A673 (cell line): ENCODE data around the gene SPDEF. TPM values are rescaled to one million over a fixed set of nuclear protein-coding genes. Genes with fewer than 3 reads are reported as not detected.

Source experiments
- Bru-seq: library from RNA; stranded (reverse); fragments of 400-500 nt; gene quantifications from one replicate; lab custom pipeline; 2021; lab: Mats Ljungman, UMichigan
- BruChase-seq, 2 experiments: library from RNA; stranded (reverse); fragments of 400-500 nt; gene quantifications; one replicate each; lab custom pipeline; 2021; lab: Mats Ljungman, UMichigan
- BruUV-seq: library from RNA; stranded (reverse); fragments of 400-500 nt; replicated peaks from 2 replicates; lab custom pipeline; 2021; lab: Mats Ljungman, UMichigan
- CTCF ChIA-PET: fragments of 300-600 bp; sonication (Branson Sonifier 250); formaldehyde crosslinking; loops from one replicate; lab custom pipeline; 2022; ENCODE audit warnings: antibody characterized with exemption; lab: Charles Lee
- POLR2A ChIA-PET: fragments of 300-600 bp; sonication (Branson Sonifier 250); formaldehyde crosslinking; loops from one replicate; lab custom pipeline; 2022; ENCODE audit warnings: antibody characterized with exemption; ENCODE audit not compliant: low non-redundant PET; lab: Charles Lee
- DNase-seq: peaks from one replicate; pipeline ENCODE4 v3.0.0-alpha.2; 2015; ENCODE audit warnings: low spot score
- H3K27ac ChIP-seq: fragments of 200-600 bp; sonication (generic); 2 replicates; pipeline ENCODE4 v1.5.1; 2016; ENCODE audit warnings: mixed run types, low read depth, mild to moderate bottlenecking, mixed read lengths, antibody characterized with exemption, low read length; ENCODE audit not compliant: poor library complexity, severe bottlenecking
- H3K27me3 ChIP-seq: fragments of 200-600 bp; sonication (generic); replicated peaks from 2 replicates; pipeline ENCODE4 v1.6.1; 2017; ENCODE audit warnings: mixed run types, low read depth, mild to moderate bottlenecking, mixed read lengths, antibody characterized with exemption, low read length; ENCODE audit not compliant: insufficient read depth, poor library complexity
- H3K36me3 ChIP-seq: fragments of 200-600 bp; sonication (generic); 2 replicates; pipeline ENCODE4 v1.6.1; 2016; ENCODE audit warnings: mixed run types, mild to moderate bottlenecking, mixed read lengths, antibody characterized with exemption, low read length; ENCODE audit not compliant: insufficient read depth, poor library complexity, severe bottlenecking
- H3K4me1 ChIP-seq: fragments of 200-600 bp; sonication (generic); 2 replicates; pipeline ENCODE4 v1.6.1; 2017; ENCODE audit warnings: mixed run types, mild to moderate bottlenecking, mixed read lengths, antibody characterized with exemption, low read length; ENCODE audit not compliant: insufficient read depth, poor library complexity, severe bottlenecking
- H3K4me3 ChIP-seq: fragments of 200-600 bp; sonication (generic); 2 replicates; pipeline ENCODE4 v1.5.1; 2016; ENCODE audit warnings: low read depth, mixed run types, mild to moderate bottlenecking, mixed read lengths, low read length; ENCODE audit not compliant: poor library complexity, severe bottlenecking
- H3K9me3 ChIP-seq: fragments of 200-600 bp; sonication (generic); 2 replicates; pipeline ENCODE4 v1.6.1; 2016; ENCODE audit warnings: mixed run types, low read depth, mild to moderate bottlenecking, mixed read lengths, antibody characterized with exemption, low read length; ENCODE audit not compliant: poor library complexity, severe bottlenecking
- EZH2 ChIP-seq: fragments of 200-600 bp; sonication (generic); IDR thresholded peaks from 2 replicates; pipeline ENCODE4 v1.6.1; 2017; ENCODE audit warnings: borderline replicate concordance, low read depth, mild to moderate bottlenecking, mixed read lengths, antibody characterized with exemption, low read length; ENCODE audit not compliant: poor library complexity, severe bottlenecking
- intact Hi-C: fragments of 100-400 bp; cut with micrococcal nuclease; formaldehyde crosslinking; loops from one replicate; pipeline ENCODE4 v1.10.0; 2022; ENCODE audit not compliant: unreplicated experiment
- long read RNA-seq: library from polyadenylated mRNA; stranded (forward); transcript quantifications from one replicate; pipeline ENCODE4 v2.0.0, GENCODE V29; 2022
- total RNA-seq: library from RNA; stranded (reverse); gene quantifications from 2 replicates; pipeline ENCODE4 v1.2.3, GENCODE V29; 2021
- TF ChIP-seq, protein P1 (sequence below): fragments of 300-800, 200-600 bp; sonication (generic); conservative IDR thresholded peaks from 2 replicates; pipeline ENCODE4 v1.5.1; 2017; ENCODE audit warnings: low read depth, mild to moderate bottlenecking, antibody characterized with exemption, low read length, moderate library complexity, mixed read lengths

Gene SPDEF
- total RNA-seq (0.22 TPM in 1 of 2 replicates, not detected in the other), Bru-seq, nascent RNA (percentile 25 among the genes with signal in this experiment), BruChase-seq, experiment 1, labeled RNA remaining after a 2-hour chase (percentile 24 among the genes with signal in this experiment), BruChase-seq, experiment 2, labeled RNA remaining after a 6-hour chase (percentile 31 among the genes with signal in this experiment)
- long read RNA-seq: 0 reads

- H3K36me3 ChIP-seq: no peaks in the 10 kb centered on the region
- ChIA-PET CTCF (no interaction called here), POLR2A (no interaction called here)
- BruUV-seq: no TSS peak
- TF ChIP-seq EZH2: no peak
- TF ChIP-seq, protein P1, sequence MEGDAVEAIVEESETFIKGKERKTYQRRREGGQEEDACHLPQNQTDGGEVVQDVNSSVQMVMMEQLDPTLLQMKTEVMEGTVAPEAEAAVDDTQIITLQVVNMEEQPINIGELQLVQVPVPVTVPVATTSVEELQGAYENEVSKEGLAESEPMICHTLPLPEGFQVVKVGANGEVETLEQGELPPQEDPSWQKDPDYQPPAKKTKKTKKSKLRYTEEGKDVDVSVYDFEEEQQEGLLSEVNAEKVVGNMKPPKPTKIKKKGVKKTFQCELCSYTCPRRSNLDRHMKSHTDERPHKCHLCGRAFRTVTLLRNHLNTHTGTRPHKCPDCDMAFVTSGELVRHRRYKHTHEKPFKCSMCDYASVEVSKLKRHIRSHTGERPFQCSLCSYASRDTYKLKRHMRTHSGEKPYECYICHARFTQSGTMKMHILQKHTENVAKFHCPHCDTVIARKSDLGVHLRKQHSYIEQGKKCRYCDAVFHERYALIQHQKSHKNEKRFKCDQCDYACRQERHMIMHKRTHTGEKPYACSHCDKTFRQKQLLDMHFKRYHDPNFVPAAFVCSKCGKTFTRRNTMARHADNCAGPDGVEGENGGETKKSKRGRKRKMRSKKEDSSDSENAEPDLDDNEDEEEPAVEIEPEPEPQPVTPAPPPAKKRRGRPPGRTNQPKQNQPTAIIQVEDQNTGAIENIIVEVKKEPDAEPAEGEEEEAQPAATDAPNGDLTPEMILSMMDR: no peak
- H3K27ac ChIP-seq: no peak within 1 kb of the TSS
- no peak for DNase-seq
- H3K27me3 ChIP-seq: no peaks in the 10 kb centered on the region
- no peaks in the 10 kb centered on the region for H3K9me3 ChIP-seq
- H3K4me1 ChIP-seq: no peaks in the 10 kb centered on the region
- H3K4me3 ChIP-seq: no peak within 1 kb of the TSS
- intact Hi-C loops: no loop called here
These were observed at the start of gene SPDEF for GRCh38 chr6:34556031-34556471. SPDEF (minus strand) TSS chr6:34556329; CDS start chr6:34544455, 11,874 bp downstream.

DNA sequence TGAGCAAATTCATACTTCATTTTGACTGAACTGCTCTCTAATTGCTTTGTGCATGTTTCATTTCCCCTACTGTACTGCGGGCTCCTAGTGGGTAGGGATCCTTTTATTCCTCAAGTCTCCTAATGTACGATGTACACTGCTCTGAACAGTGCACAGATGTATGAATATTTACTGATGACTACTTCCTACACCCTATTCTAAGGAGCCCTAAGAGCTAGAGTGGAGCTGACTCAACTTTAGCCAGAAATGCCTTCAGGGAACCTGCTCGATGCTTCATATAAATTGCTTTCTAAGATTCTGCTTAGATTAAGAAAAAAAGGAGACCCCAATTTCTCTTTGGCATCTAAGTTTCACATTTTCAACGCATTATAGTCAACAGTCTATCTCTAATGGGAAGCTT is 47.6 kb upstream of the SPDEF start:
- DNase-seq: no peak
- CTCF ChIA-PET: no interaction called here
- BruUV-seq: no TSS peak

GRCh38 chr6:34602318-34603111 is 46.4 kb upstream of the SPDEF start:
- TF ChIP-seq, protein P1: no peak
- no peak for TF ChIP-seq EZH2
- ChIA-PET POLR2A (no interaction called here), CTCF (no interaction called here)
- H3K27ac ChIP-seq: no peak overlapping the region
- no peaks in the 10 kb centered on the region for H3K27me3 ChIP-seq
- peaks cover 5% of the 10 kb centered on the region for H3K4me1 ChIP-seq
- no TSS peak for BruUV-seq
- no peaks in the 10 kb centered on the region for H3K9me3 ChIP-seq
- H3K4me3 ChIP-seq: no peak overlapping the region
- DNase-seq: no peak
- intact Hi-C loops: loop anchor here (10.0 kb wide), 1 partner anchor 408 kb away; no protein-coding TSS in a partner anchor
- no peaks in the 10 kb centered on the region for H3K36me3 ChIP-seq

More for the DNA sequence above, 47.6 kb upstream of the SPDEF start:
- H3K4me3 ChIP-seq: no peak overlapping the region
- peaks cover 5% of the 10 kb centered on the region for H3K4me1 ChIP-seq
- H3K36me3 ChIP-seq: no peaks in the 10 kb centered on the region
- POLR2A ChIA-PET: no interaction called here
- intact Hi-C loops: loop anchor here (10.0 kb wide), 1 partner anchor 409 kb away; no protein-coding TSS in a partner anchor
- no peaks in the 10 kb centered on the region for H3K9me3 ChIP-seq
- no peaks in the 10 kb centered on the region for H3K27me3 ChIP-seq
- no peak for TF ChIP-seq EZH2
- TF ChIP-seq, protein P1: no peak
- H3K27ac ChIP-seq: no peak overlapping the region
